ENCODE results near the gene PPRC1.

GRCh38 chr10:102112210-102112817, 20.5 kb upstream of the PPRC1 start:
- TF ChIP-seq CTCF (IDR thresholded peaks at IDR 0.05) (no peak), POLR2A (IDR thresholded peaks at IDR 0.05) (no peak), POLR2AphosphoS5 (IDR thresholded peaks at IDR 0.05) (no peak)

Measured in prostate gland (tissue), 2 donors.